Measurements from ENCODE around the gene TMEM132D.

GRCh38 chr12:129815846-129816245 is 88.0 kb downstream of the TMEM132D start:
- TF ChIP-seq POLR2A (IDR thresholded peaks at IDR 0.05; ENCODE audit: low read depth, low read length) (no peak), POLR2AphosphoS5 (IDR thresholded peaks at IDR 0.05; ENCODE audit: low read depth, low read length) (no peak), TAF1 (IDR thresholded peaks at IDR 0.05; ENCODE audit: borderline replicate concordance, low read depth, low read length) (no peak)

Data from GM12892 (cell line).